SKM-1 (cell line): ENCODE measurements around the gene MPND.

Experiments used
- DNase-seq: peaks from one replicate; lab custom pipeline; 2025; ENCODE audit not compliant: unreplicated experiment; lab: John Stamatoyannopoulos, UW

MPND gene

DNA sequence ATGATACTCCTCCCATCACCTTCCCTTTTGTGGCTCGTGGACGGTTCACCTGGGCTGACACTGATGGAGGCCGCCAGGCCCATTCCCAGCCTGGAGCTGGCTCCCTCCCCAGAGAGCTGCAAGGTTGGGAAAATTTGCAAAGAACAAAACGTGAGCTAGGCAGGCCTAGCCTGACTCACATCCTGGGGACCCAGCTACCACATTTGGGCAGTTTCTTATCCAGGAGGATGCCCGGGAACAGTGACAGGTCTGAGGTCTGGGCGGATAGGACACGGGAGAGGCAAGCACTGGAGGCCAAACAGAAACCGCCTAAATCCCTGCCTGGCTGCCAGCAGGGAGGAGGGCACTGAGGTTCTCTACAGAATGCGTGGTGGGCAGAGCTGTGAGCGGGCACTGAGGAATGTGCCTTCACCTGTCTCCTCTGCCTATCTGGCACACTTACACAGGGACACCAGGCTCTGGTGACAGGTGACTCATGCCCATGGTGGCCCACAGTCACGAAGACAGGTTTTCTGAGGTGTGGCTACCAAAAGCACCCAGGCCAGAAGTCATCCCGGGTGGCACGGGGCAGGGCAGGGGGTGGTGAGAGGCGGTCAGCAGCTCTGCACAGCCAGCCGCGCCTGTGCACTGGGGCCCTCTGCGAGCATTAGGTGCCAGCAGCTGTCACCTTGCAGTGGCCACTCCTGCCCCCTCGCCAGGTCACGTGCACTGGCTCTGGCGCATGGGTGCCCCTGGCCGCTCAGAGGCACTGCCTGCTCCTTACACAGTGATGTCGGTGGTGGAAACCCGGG lies 33.8 kb downstream of the MPND start:
- no peak for DNase-seq

DNA sequence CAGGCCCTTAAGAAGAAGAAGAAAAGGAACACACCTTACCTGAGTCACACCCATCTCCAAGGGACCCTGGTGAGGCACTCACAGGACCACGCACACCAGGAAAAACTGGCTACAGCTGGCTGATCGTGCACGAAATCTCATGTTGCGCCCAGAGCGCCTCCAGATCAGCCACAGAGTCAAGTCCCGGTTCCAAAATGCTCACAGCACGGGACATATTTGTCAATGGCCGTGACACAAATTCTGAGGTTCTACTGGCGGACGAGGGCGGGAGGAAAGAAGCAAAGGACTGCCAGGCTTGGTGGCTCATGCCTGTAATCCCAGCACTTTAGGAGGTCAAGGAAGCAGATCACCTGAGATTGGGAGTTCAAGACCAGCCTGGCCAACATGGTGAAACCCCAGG lies 35.5 kb downstream of the MPND start:
- DNase-seq: no peak

DNA sequence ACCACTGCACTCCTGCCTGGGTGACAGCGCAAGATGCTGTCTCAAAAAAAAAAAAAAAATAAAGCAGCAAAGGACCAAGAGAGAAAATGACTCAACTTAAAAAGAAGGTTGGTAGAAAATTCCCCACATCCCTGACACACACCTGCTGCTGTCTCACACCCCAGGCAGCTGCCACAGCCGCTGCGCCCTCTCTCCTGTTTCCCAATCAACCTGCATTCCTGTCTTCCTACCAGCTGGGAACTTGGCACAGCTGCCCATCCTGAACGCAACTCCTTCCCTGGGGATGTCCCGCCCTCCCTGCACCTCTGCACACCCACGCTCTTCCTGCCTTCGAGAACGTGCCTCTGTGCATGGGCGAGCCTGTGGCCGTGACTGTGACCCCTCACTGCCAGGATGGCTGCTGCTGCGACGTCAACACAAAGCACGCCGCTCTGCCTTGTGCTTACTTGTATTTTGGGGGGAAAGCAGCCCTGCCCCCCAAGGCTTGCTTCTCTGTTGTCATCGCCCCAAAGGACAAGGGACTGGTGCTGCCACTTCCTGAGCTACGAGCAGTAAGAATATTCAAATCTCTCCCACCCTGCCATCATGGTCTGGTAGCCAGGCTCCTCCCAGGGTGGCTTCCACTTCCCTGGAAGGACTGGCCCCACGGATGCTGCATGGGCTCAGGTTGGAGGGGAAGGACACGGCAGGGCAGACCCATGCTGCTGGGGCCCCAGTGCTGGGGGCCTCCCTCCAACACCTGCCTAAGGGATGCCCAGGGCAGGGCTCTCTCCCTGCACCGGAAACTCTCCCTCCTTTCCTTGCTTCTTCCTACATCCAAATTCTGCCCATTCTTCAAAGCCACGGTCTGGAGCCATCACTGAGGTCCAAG lies 36.3 kb downstream of the MPND start:
- no peak for DNase-seq

DNA sequence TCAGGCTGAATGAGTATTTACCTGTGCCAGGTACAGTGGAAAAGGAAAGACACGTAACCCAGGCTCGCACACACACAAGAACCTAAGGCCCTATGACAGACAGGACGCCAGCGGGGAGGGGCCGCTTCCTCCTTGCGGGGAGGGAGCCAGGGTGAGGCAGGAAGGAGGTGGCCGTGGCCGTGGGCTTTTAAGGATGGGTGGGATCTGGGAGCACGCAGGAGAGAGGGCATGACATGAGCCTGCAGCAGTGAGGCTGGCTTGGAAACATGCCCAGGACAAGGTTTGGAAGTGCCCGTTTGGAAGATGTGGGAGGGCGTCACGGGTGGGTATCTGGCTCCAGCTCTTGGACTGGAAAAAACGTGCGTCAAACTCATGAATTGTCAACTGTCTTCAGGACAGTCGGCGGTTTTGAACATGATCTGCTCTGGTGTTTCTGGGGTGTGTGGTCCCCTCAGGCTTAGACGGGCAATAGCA lies 36.9 kb downstream of the MPND start:
- DNase-seq: no peak

DNA sequence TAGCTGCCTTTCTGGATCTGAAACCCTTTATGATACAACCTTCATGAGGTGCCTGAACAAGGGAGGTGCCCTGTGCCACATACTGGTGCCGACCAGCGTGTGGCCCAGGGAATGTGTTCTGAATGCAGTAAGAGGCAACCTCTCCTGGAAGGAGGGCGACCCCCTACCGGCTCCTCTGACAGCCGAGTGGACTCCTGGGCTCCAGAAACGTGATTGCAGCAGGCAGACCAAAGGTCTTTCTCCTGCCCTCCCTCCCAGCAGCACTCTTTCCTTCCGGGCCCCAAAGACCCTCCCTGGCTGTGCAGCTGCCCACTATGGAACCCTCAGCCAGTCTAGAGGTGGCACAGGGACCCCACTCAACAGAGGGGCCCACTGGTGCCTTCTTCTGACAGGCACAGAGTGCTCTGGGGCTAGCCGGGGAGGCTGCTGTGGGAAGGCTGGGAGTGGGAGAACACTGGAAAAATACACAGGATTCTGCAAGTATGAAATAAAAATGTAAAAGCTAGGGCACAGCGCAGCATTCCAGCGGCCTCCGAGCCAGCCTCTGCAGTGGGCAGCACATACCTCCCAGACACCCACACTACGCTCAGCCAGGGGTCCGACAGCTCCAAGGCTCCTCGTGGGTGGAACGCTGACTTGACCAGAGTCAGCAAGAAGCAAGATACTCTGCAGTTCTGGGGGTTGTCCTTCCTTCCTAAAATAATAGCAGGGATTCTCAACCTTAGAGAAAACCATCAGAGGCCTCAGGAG lies 42.1 kb downstream of the MPND start:
- no peak for DNase-seq

DNA sequence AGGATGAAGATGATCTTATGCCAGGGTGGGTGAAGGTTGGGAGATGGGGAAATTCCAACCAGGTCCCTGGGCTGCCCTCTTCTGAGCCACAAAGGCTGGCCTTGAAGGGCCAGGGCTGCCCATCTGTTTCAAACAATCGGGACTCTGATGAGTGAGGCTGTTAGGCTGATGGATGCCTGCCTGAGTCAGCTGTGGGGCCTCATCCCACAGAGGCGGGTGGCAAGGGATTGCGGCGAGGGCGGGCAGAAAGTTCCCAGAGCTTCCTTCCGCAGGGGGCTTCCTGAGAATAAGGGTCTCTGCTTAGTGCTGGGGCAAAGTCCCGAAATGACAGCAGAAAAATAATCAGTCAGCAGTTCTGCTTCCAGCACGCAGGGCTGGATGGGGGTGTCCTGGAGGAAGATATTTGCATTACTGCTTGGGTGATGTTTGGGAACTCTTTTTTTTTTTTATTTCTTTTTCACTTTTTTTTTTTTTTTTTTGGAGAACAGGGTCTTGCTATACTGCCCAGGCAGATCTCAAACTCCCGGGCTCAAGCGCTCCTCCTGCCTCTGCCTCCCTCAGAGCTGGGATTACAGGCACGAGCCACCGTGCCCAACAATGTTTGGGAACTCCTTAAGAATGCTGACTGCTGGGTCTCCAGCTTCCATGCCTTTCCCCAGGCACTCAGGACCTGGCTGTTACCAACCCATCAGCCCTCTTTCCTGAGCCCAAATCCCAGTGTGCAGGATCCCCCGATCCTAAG lies 42.9 kb downstream of the MPND start:
- no peak for DNase-seq

DNA sequence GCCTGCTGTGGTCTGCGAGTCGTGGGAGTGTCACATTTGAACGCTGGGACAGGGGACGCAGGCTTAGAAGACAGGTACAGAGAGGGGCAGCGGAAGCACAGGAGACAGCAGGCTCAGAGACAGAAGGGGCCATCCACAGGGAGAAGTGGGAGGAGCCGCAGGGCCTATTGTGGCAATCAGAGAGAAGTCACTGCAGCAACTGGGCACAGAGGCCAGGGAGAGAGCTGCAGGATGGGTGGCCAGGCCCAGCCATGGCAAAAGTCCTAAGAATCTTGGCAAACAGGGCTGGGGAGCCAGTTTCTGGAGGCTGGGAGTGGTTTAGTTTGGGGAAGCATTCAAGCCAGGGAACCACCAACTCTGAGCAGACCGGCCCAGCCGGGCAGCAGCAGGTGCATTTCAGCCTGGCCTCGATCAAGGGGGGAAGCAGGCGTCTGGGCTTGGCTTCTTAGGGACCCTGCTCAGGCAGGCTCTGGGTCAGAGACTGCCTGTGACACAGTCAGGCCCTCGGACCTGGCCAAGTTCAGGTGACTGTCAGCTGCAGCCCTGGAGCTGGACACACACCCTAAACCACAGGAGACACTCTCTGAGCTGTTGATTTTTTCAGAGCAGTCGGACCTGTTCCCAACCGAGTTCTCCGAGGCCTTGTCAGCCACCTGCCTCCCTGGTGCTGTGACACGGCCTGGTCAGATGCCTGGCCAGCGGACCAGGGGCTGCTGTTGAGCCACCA lies 45.1 kb downstream of the MPND start:
- DNase-seq: no peak

DNA sequence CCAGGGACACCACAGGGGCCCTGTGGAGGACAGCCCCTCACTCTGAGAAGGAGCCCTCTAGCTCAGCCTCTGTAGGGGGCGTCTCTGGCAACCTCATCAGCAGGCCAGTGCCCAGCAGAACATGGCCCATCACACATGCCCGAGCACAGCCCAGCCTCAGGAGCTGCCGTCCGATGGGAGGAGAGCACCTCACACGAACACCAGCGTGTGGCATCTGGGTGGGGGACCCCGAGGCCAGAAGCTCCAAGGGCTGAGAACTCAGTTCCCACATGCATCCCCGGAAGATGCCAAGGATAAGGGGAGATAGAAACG lies 45.7 kb downstream of the MPND start:
- DNase-seq: no peak

DNA sequence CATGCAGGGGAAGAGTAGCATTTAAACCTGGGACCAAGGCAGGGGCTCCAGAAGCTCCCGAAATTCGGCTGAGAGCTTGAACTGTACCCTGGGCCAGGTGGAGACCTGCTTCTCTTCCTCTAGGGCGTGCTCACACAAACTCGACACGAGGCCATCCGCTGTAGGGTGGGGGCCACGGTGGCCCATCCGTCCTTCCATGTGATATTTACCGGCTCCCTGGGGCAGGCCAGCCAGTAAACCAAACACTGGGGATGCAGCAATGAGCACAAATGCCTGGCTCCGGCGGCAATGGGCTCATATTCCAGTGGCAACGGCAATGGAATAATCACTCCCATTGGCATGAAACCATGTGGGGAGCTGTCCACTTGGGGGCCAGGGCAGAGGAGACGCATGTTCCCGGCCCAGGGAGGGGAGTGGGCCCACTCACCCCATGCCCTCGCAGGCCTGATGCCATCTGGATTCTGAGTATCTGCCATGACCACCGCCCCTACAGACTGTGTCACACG lies 46.2 kb downstream of the MPND start:
- no peak for DNase-seq

DNA sequence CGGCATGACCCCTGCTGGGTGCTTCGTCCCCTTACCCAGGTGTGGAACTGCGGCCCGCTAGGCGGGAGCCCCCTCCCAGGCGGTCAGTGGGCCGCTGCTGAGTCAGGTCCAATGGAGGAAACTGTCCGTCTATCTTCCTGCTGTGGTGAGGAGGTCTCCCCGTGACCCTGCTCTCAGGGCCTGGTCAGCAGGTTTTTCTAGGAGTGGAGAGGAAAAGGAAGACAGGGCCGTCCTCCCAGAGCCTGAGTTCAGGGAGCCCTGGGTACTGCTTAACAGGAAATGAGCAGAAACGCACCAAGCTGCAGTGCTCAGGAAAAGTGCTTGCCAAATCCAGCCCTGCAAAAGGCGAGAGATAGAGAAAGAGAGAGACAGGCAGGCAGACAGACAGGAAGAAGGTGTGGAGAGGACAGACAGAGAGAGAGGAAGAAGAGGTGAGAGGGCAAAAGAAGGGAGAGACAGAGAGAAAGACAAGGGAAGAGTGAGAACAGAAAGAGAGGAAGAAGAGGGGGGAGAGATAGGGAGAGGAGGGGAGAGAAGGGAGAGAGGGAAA lies 46.7 kb downstream of the MPND start:
- no peak for DNase-seq

DNA sequence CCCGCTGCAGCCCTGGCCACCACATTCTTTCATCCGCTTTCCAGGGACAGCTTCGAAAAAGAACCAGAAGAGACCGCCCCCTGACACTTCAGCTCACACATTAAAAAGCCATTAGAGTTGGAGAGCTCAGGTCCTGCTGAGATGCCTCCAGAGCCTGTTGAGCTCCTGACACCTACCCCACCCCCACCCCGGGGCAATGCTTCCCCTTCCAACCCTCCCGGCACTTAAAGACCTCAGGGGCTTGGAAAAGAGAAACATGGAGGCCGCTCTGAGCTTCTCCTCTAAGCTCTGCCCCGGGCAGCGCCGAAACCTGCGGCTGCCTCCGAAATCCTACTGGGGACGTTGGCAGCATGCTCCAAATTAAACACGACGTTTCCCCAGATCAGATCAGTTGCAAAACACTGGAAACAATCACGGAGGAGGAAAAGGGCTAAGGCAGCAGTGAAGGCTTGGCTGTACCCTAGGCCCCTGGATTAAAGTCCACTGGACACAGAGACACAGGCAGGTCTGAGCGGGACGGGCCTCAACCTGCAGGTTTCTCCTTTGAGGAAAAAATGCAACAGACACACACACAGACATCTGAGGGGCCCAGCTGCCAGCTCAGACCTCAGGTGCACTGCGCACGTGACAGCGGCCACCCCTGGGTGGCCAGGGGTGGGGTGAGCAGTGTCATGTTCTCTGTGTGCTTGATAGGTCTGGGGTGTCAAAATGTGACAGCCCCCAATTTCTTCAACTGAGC lies 47.4 kb downstream of the MPND start:
- DNase-seq: no peak

DNA sequence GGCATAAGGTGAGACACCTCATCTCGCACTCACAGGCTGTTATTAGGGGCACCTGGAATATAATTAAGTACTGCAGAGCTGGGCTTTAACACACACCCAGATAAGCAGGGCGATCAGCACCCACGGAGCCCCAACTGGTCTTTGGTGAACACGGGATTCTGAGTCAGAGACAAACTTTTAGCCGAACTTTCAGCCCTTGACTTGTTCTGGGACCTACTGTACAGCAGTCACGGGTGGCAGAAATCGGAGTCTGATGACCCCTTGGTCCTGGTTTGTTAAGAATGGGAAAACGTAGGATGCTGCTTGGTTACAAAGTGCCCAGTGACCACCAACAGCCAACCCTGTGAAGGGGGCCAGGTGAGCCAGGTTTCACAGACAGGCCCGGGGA lies 47.9 kb downstream of the MPND start:
- DNase-seq: no peak

DNA sequence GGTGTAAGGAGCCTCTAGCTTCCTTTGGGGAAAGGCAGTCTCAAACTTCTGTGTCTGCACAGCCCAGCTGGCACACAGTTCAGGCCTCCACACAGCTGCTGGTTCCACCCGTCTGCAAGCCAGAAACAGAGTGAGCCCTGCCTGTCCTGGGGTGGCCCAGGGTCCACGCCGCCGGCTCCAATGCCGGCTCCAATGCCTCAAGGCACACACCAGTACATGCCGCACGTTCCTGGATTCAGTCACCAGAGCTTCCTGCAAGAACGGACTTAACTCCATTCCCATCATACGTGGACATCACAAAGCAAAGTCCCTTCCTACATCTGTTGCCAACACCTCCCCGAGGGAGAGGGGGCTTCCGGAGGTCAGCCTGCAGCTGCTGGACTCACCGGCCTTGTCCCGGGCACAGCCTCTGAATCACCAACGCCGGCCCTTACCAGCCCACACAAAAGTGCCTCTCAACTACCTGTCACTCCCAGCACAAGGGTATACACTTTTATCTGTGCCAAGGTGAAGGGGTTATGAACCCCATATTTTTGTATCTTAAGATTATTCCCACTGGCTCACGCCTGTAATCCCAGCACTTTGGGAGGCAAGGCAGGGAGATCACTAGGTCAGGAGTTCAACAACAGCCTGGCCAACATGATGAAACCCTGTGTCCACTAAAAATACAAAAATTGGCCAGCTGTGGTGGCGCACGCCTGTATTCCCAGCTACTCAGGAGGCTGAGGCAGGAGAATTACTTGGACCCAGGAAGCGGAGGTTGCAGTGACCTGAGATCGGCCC lies 48.5 kb downstream of the MPND start:
- DNase-seq: no peak

DNA sequence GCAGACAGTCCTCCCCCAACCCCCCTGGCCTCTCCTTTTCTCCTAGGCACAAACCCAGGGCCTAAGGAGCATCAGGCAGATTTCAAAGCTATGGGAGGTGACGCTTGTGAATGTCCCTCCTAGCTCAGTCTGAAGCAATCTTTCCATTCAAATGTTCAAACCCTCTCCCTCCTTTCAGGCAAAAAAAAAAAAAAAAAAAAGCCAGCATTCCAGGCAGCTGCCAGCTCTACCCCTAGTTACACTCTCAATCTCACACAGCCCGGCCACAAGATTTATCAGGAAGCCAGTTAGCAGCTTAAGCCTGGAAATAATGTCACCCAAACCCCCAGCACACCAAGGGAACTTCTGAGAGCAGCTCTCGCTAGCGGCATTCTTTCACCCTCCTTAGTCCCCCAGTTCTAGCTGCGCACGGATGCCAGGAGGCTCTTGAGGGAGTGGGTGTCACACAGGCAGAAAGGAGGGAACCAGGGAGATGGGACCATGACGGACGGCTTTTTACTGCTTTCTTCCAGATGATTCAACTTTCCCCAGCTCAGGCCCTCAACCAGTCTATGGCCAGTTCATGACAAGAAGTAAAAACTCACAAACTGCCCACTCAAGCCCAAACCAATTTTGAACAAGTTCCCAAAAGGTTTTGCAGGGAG lies 50.7 kb downstream of the MPND start:
- DNase-seq: no peak

DNA sequence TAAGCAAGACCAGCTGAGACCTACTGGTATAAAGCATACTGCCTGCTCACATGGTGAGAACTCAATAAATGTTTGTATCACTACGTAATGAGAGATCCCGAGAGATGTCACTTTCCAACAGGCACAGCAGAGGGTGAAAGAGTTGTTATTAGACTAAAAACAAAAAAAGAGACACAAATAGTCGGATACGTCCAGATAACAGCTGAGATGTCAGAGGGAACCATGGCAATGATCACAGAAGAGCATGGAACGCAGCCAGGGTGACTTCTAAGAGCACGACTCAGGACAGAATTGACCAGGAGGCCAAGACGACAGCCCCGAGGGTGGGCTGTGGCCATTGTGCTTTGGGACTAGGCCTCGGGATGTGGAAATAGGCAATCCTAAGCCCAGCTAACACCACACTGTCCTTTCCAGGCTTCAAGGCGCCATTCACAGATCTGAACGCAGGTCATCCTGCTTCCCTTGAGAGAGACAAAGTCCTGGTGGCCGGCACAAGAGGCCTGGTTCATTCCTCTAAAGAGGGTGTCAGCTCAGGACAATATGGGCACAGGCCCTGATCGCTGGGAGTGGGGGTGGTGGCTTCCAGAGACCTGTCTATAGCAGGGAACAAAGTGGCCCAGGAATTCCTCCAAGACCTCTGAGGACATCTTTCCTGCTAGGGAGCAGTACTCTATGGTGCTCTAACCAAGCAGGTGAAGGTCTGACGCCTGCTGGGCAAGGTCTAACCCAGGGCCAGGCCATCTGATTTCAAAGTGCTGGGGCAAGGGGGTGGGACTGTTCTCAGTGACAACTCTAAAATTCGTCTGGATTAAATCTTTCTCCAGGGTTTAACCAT lies 53.8 kb downstream of the MPND start:
- no peak for DNase-seq

DNA sequence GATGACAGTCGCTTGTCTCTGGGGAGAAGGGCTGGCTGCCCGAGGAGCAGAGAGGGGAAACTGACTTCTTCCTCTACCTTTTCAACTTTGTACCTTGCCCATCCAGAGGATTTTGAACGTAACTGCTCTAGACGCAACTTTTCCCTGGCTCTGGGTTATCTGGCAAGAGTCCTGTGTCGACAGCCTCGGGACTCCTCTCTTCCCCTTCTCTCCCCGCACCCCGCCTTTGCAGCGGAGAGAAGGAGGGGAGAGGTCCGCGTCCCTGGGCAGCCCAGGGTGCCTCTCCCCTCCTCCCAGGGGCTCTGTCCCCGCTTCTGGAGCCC lies 56.4 kb downstream of the MPND start:
- peak; percentile 20 for DNase-seq
